HUES6 (cell line): ENCODE data around the gene WWOX.

Experiments
- H3K27ac ChIP-seq: 2 replicates; pipeline ENCODE4 v1.7.0; 2013; ENCODE audit warnings: low read depth, mild to moderate bottlenecking, low read length, inconsistent platforms
- H3K27me3 ChIP-seq: 2 replicates; pipeline ENCODE4 v1.6.1; 2013; ENCODE audit warnings: low read length; ENCODE audit not compliant: control insufficient read depth, insufficient read depth
- H3K36me3 ChIP-seq: 2 replicates; pipeline ENCODE4 v1.6.1; 2013; ENCODE audit warnings: low read length; ENCODE audit not compliant: control insufficient read depth, insufficient read depth
- H3K4me1 ChIP-seq: 2 replicates; pipeline ENCODE4 v1.6.1; 2013; ENCODE audit warnings: low read length; ENCODE audit not compliant: control insufficient read depth, insufficient read depth
- H3K4me3 ChIP-seq: 2 replicates; pipeline ENCODE4 v1.5.1; 2013; ENCODE audit warnings: low read depth, low read length
- H3K9ac ChIP-seq: one replicate; pipeline ENCODE4 v1.6.1; 2013; ENCODE audit warnings: mild to moderate bottlenecking, low read length
- H3K9me3 ChIP-seq: 2 replicates; pipeline ENCODE4 v1.6.1; 2013; ENCODE audit warnings: low read depth, low read length; ENCODE audit not compliant: control insufficient read depth, insufficient read depth

Gene WWOX

GRCh38 chr16:78837706-78838105 lies 738.3 kb downstream of the WWOX start:
- Histone ChIP-seq H3K27me3 (no peaks in the 10 kb centered on the region), H3K9me3 (no peaks in the 10 kb centered on the region), H3K4me3 (no peak overlapping the region), H3K36me3 (no peaks in the 10 kb centered on the region), H3K4me1 (no peaks in the 10 kb centered on the region), H3K9ac (no peak overlapping the region), H3K27ac (no peak overlapping the region)

GRCh38 chr16:78838276-78838675 lies 738.8 kb downstream of the WWOX start:
- H3K36me3 ChIP-seq = no peaks in the 10 kb centered on the region
- no peak overlapping the region for H3K9ac ChIP-seq
- H3K4me3 ChIP-seq = no peak overlapping the region
- no peak overlapping the region for H3K27ac ChIP-seq
- no peaks in the 10 kb centered on the region for H3K4me1 ChIP-seq
- no peaks in the 10 kb centered on the region for H3K9me3 ChIP-seq
- H3K27me3 ChIP-seq = no peaks in the 10 kb centered on the region

GRCh38 chr16:78842950-78843349 lies 743.5 kb downstream of the WWOX start:
- H3K27ac ChIP-seq = no peak overlapping the region
- H3K27me3 ChIP-seq = no peaks in the 10 kb centered on the region
- no peak overlapping the region for H3K9ac ChIP-seq
- H3K9me3 ChIP-seq = no peaks in the 10 kb centered on the region
- H3K4me1 ChIP-seq = no peaks in the 10 kb centered on the region
- no peaks in the 10 kb centered on the region for H3K36me3 ChIP-seq
- H3K4me3 ChIP-seq = no peak overlapping the region

- Histone ChIP-seq H3K9me3 (no peaks in the 10 kb centered on the region), H3K36me3 (no peaks in the 10 kb centered on the region), H3K27ac (no peak overlapping the region), H3K4me1 (no peaks in the 10 kb centered on the region), H3K4me3 (no peak overlapping the region), H3K9ac (no peak overlapping the region), H3K27me3 (no peaks in the 10 kb centered on the region)
Observed at GRCh38 chr16:78843978-78844377, 744.5 kb downstream of the WWOX start.

GRCh38 chr16:78844682-78845081 lies 745.2 kb downstream of the WWOX start:
- no peaks in the 10 kb centered on the region for H3K9me3 ChIP-seq
- no peaks in the 10 kb centered on the region for H3K27me3 ChIP-seq
- H3K4me3 ChIP-seq = no peak overlapping the region
- no peaks in the 10 kb centered on the region for H3K36me3 ChIP-seq
- no peak overlapping the region for H3K27ac ChIP-seq
- no peak overlapping the region for H3K9ac ChIP-seq
- H3K4me1 ChIP-seq = no peaks in the 10 kb centered on the region

- no peak overlapping the region for H3K9ac ChIP-seq
- no peaks in the 10 kb centered on the region for H3K9me3 ChIP-seq
- H3K4me1 ChIP-seq = no peaks in the 10 kb centered on the region
- H3K4me3 ChIP-seq = no peak overlapping the region
- no peaks in the 10 kb centered on the region for H3K36me3 ChIP-seq
- H3K27ac ChIP-seq = no peak overlapping the region
- no peaks in the 10 kb centered on the region for H3K27me3 ChIP-seq
Observed at GRCh38 chr16:78851266-78851665, 751.8 kb downstream of the WWOX start.

- Histone ChIP-seq H3K9me3 (no peaks in the 10 kb centered on the region), H3K4me3 (no peak overlapping the region), H3K36me3 (no peaks in the 10 kb centered on the region), H3K4me1 (no peaks in the 10 kb centered on the region), H3K27ac (no peak overlapping the region), H3K27me3 (no peaks in the 10 kb centered on the region), H3K9ac (no peak overlapping the region)
Observed at GRCh38 chr16:78852081-78852635, 752.7 kb downstream of the WWOX start.

- Histone ChIP-seq H3K27me3 (no peaks in the 10 kb centered on the region), H3K4me3 (no peak overlapping the region), H3K36me3 (no peaks in the 10 kb centered on the region), H3K9me3 (no peaks in the 10 kb centered on the region), H3K4me1 (no peaks in the 10 kb centered on the region), H3K27ac (no peak overlapping the region), H3K9ac (no peak overlapping the region)
Observed at GRCh38 chr16:78862022-78862421, 762.6 kb downstream of the WWOX start.

- no peak overlapping the region for H3K9ac ChIP-seq
- no peaks in the 10 kb centered on the region for H3K4me1 ChIP-seq
- no peak overlapping the region for H3K27ac ChIP-seq
- H3K27me3 ChIP-seq = no peaks in the 10 kb centered on the region
- no peak overlapping the region for H3K4me3 ChIP-seq
- H3K36me3 ChIP-seq = no peaks in the 10 kb centered on the region
- no peaks in the 10 kb centered on the region for H3K9me3 ChIP-seq
Observed at GRCh38 chr16:78866521-78866920, 767.1 kb downstream of the WWOX start.

- no peak overlapping the region for H3K4me3 ChIP-seq
- H3K27me3 ChIP-seq = no peaks in the 10 kb centered on the region
- H3K9me3 ChIP-seq = no peaks in the 10 kb centered on the region
- no peak overlapping the region for H3K27ac ChIP-seq
- H3K9ac ChIP-seq = no peak overlapping the region
- H3K36me3 ChIP-seq = no peaks in the 10 kb centered on the region
- no peaks in the 10 kb centered on the region for H3K4me1 ChIP-seq
Observed at GRCh38 chr16:78869492-78869891, 770.0 kb downstream of the WWOX start.

- Histone ChIP-seq H3K4me3 (no peak overlapping the region), H3K27ac (no peak overlapping the region), H3K27me3 (no peaks in the 10 kb centered on the region), H3K36me3 (no peaks in the 10 kb centered on the region), H3K9ac (no peak overlapping the region), H3K9me3 (no peaks in the 10 kb centered on the region), H3K4me1 (peaks cover 2% of the 10 kb centered on the region; the same call in 1 of the 2 replicates)
Observed at GRCh38 chr16:78871241-78871640, 771.8 kb downstream of the WWOX start.

- peaks cover 26% of the 10 kb centered on the region for H3K4me1 ChIP-seq
- no peaks in the 10 kb centered on the region for H3K9me3 ChIP-seq
- H3K9ac ChIP-seq = no peak overlapping the region
- H3K27me3 ChIP-seq = no peaks in the 10 kb centered on the region
- no peaks in the 10 kb centered on the region for H3K36me3 ChIP-seq
- H3K4me3 ChIP-seq = no peak overlapping the region
- no peak overlapping the region for H3K27ac ChIP-seq
Observed at GRCh38 chr16:78876671-78877070, 777.2 kb downstream of the WWOX start.
